HS-5 (cell line): ENCODE measurements around the gene ARHGEF4.
"Not testable (repeated sequence)": the region's sequence is repeated elsewhere in the genome, so short reads cannot be mapped to it uniquely, and the experiment has no call there.

Experiments
- DNase-seq: peaks from one replicate; pipeline ENCODE4 v3.0.0-alpha.2; 2012; ENCODE audit warnings: low read depth

Gene ARHGEF4

DNA sequence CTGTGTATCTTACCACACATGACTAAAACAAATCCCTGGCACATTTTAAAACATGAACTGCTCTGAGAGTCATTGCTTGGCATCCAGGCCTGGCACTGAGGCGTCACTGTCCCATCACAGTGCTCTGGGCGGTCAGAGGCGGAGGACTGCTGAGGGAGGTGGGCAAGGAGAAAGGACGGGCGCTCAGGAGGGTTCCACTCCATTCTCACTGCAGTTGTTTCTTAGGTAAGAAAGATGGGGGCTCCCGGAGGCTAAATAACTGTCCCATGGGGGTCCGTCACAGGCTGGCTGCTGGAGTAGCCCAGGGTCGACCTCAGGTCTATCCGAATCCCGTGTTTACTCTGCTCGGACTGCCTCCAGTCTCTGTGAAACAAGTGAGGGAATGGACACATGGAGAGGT, 139.0 kb downstream of the ARHGEF4 start:
- DNase-seq = no peak

DNA sequence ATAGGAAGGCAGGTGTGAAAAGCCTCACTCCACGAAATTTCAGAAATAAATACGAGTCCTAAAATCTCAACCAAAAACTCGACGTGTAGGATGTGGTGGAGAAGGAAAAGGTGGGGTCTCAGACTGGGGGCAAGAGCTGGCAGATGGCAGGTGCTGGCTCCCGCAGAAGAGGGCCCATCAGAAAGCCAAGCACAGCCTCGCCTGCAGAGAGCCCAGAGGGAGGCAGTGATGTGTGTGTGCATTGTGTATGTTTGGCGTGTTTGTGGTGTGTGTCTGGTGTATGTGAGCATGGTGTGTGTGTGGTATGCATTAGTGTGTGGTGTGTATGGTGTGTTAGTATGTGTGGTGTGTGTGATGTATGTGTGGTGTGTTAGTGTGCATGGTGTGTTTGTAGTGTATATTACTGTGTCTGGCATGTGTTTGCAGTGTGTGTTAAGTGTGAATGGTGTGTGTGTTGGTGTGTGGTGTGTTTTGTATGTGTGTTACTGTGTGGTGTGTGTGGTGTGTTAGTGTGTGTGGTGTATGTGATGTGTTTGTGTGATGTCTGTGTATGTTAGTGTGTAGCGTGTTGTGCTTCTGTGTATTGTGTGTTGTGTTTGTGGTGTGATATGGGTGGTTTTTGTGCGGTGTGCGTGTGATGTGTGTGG, 140.0 kb downstream of the ARHGEF4 start:
- DNase-seq = no peak

DNA sequence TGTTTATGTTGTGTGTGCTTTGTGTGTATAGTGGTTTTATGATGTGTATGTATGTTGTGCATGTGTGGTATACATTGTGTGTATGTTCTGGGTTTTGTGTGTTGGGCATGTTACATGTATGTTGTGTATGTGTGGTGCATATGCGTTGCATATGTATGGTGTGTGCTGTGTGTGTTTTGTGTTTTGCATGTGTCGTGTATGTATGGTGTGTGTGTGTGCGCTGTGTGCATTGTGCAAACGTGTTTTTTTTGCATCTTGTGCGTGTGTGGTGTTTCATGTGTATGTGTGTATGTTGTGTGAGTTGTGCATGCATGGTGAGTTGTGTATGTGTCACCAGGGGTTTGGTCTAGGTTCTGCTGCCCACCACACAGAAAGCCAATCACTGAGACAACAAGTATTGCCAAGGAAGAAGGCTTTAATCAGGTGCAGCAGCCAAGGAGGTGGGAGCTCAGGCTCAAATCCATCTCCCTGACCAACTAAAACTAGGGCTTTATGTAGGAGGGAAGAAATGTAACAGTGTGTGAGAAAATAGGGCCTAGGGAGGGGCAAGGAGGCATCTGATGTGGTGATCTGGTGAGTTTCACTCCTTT, 140.8 kb downstream of the ARHGEF4 start:
- no peak for DNase-seq

DNA sequence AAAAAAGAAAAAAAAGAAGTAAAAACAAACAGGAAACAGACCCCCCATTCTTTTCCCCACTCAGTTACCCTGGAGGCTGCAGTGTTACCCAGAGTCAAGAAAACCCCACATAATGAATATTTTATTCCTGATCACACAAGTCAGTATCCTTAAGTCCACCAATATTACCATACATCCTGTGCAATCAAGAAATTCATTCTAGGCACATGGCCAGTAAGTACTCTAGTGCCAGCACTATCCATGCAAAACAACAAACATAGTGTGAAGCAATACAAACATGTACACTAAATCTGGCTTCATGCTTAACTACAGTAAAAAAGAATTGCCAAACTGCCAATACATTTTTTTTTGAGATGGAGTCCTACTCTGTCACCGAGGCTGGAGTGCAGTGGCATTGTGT, 145.0 kb downstream of the ARHGEF4 start:
- DNase-seq = no peak

DNA sequence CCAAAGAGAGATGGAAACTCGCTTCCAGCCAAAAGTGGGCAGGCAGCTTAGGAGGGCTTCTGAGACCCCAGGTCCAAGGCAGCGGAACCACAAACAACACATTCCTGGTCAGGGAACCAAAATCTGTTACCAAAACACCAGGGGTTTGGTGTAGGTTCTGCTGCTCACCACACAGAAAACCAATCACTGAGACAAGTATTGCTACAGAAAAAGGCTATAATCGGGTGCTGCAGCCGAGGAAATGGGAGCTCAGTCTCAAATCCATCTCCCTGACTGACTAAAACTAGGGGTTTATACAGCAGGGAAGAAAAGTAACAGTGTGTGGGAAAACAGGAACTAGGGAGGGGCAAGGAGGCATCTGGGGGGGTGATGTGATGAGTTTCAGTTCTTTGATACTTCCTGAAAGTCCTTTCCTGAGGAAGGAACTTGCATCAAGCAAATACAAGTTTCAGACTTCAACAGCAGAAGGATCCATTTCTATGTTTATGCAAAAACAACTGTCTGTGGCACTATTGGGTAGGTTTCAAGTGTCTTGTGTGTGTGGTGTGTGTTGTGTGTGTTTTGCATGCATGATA, 148.6 kb downstream of the ARHGEF4 start:
- DNase-seq = no peak

DNA sequence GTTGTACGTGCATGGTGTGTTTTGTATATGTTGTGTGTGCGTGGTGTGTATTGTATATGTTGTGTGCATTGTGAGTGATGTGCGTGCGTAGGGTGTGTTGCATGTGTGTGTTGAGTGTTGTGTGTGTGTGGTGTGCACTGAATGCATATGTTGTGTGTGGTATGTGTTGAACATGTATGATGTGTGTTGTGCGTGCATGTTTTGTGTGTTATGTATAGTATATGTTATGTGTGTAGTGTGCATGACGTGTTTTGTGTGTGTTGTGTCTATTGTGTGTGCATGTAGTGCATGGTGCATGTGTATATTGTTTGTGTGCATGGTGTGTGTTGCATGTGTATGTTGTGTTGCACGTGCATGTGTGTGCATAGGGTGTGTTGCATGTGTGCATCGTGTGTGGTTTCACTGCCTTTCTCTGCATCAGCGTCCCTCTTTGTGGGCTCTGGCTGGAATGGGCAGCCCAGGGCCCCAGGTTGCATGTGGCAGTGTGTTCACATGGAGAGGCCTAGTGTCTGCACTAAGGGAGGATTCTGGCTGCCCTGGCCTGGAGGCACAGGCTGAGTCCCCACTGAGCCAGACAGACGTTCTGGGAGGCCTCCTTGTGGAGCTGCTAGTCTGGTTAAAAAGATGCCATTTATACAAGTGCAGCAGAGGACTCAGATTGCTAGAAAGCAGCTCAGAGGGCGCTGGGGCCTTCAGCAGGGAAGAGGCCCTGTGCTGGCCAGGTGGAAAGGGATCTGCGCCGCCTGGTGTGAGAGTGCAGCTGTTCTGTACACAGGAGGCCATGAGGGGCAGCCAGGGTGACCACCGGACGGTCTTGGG, 149.3 kb downstream of the ARHGEF4 start:
- no peak for DNase-seq

DNA sequence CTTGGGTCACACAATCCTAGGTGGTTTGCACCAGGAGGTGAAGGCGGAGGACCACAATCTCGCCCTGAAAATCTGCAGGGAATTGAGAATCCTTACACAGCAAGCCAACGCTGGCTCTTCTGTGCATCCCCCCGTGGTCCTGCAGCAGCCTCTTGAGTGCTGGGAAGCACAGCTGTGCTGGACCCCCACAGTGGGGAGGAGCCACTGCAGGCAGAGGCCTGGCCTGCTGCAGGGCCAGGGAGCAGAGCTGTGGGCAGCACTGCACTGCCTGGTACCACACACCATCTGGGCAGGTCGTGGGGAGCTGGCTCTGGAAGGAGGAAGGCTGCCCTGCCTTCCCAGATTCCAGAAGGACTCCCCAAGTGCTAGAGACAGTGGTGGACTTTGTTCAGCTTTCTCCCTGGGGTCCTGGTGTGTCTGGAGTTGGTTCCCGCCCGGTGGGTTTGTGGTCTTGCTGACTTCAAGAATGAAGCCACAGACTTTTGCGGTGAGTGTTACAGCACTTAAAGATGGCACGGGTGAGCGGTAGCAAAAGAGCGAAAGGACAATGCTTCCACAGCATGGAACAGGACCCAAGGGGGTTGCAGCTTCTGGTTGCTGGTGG, 150.3 kb downstream of the ARHGEF4 start:
- DNase-seq = no peak

DNA sequence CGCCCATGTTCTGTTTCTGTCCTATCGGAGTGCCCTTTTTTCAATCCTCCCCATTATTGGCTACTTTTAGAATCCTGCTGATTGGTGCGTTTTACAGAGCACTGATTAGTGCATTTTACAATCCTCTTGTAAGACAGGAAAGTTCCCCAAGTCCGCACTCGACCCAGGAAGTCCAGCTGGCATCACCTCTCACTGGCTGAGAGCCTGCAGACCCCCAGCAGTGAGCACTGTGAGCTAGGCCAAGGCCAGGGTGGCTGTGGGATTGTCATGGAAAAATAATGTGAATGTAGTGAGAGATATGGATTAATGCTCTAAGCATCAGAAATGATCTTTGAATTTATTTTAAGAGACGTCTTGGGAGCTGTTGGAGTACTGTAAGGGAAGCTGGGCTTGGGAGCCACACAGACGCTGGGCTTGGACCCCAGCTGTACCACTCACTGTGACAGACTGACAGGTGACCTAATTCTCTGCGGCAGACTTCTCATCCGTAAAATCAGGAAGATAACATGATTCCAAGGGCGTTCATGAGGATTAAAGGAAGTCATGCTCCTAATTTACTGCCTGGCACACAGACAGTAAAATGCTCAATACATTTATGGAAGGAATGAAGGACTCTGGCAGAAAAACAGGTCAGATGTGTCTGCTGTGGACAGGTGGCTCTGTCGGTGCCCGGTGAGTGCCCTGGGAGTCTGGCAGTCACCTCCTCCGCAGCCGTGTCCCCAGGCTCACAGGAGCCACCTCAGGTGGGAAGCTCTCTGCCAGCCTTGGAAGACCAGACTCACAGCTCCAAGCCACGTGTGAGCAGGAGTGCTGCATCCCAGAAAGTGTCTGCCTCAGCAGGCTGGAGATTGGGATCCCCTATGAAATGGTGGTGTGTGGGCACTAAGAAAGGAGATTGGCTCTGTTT, 151.1 kb downstream of the ARHGEF4 start:
- no peak for DNase-seq

DNA sequence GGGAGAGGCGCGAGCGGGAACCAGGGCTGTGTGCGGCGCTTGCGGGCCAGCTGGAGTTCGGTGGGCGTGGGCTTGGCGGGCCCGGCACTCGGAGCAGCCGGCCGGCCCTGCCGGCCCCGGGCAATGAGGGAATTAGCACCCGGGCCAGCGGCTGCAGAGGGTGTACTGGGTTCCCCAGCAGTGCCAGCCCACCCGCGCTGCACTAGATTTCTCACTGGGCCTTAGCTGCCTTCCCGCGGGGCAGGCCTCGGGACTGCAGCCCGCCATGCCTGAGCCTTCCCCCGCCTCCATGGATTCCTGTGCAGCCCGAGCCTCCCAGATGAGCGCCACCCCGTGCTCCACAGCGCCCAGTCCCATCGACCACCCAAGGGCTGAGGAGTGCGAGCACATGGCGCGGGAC, 154.7 kb downstream of the ARHGEF4 start:
- DNase-seq = not testable (repeated sequence)

DNA sequence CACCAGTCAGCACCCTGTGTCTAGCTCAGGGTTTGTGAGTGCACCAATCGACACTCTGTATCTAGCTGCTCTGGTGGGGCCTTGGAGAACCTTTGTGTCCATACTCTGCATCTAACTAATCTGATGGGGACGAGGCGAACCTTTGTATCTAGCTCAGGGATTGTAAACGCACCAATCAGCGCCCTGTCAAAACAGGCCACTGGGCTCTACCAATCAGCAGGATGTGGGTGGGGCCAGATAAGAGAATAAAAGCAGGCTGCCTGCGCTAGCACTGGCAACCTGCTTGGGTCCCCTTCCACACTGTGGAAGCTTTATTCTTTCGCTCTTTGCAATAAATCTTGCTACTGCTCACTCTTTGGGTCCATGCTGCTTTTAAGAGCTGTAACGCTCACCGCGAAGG, 155.3 kb downstream of the ARHGEF4 start:
- not testable (repeated sequence) for DNase-seq

DNA sequence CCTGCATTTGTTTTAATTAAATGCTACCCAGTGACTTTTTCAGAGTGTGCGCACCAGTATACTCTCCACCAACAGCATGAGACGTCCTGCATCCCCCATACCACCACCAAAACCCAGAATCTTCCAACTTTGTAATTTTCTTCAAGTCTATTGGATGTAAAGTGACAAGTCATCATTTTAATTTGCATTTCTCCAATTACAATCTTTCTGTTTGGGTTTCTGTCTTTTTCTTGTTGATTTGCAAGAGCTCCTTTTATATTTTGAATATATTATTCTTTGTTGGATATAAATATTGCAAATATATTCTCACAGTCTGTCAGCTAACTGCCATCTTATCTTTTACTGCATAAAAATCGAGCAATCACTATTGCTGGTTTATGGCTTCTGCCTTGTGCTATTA, 160.0 kb downstream of the ARHGEF4 start:
- no peak for DNase-seq

DNA sequence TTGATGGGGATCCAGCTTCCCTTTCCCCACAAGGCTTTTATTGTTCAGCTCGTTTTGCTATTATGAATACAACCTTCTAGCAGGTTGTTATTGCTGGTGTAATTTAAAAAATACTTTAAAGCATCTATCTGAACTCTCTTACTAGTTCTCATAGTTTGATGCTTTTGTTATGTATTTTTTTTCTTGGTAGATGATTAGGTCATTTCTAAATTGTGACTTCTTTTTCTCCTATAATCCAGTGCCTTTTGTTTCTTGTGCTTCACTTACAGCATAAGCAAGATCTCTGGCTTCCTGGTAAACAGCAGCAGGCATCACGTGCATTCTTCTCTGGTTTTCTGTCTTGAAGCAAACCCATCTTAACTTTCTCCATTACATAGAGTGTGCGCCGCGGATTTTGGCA, 160.5 kb downstream of the ARHGEF4 start:
- no peak for DNase-seq

DNA sequence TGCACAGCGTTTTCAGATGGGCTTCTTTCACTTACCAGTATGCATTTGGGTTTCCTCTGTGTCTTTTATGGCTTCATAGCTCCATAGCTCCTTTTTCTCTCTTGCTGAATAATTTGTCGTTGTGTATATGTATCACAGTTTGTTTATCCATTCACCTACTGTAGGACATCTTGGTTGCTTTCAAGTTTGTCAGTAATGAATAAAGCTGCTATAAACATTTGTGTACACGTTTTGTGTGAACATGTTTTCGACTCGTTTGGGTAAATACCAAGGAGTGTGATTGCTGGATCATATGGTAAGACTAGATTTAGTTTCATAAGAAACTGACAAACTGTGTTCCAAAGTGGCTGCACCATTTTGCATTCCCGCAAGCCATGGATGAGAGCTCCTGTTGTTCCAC, 161.8 kb downstream of the ARHGEF4 start:
- DNase-seq = no peak

DNA sequence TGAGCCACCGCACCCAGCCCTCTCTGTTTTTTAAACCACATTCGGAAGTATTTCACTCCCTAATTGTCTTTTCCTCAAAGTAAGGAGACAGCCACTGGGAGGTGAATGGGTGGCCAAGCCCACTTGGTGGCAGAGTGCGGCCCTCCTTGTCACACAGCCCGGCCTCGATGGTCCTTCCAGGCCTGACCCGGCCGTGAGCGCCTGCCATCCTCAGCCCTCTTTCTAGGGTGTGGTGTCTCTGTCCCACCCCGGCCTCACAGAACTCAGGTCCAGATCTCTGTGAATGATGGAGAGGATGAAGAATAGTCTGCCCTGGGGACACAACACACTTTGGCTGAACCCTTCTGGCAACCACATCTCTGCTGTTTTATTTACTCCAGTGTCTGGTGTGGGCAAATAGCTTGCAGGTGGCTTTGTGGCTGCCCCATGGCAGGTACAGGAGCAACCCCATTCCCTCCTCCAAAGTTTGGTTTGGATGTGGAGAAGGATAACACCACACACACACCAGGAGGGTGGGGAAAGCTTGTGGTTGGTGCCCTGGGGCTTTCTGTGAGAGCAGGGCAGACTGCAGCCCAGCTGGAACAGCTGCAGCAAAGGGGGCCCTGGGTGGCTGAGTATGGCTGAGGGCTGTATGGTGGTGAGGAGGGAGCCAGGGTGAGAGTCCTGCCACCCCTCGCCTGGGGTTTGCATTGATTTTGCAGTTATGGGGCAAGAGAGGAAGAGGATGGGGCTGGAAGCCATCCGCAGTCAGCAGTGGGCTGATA, 167.9 kb downstream of the ARHGEF4 start:
- no peak for DNase-seq

DNA sequence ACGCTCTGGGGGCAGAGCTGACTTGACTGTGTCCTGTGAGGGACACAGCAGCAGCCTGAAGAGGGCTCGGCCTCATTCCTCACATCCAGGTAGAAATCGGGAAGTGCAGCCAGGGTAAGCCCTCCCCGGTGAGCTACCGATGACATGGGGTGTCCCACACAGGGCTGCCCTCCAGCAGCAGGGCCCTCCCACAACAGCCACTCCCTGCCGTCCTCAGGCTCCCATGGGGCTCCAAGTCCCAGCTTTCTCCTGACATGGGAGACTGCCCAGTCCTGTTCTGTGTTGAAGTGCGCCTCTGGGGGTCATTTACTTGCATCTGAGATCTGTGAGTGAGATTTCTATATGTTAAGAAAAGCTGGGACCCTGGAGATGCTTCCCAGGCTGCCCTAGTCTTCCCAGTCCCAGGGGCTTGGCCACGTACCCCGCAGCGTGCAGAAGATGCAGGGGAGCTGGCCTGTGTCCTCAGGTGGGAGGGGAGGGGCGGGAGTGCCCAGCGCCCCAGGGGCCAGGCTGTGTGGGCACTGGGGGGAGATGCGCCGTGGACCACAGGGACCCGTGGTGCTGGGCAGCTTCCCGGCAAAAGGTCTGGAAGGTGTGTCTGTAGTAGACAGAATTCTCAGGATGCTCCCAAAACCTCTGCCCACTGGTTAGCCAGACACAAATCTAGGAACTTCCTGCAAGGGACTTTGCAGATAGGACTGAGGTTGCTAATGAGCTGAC, 168.7 kb downstream of the ARHGEF4 start:
- no peak for DNase-seq

DNA sequence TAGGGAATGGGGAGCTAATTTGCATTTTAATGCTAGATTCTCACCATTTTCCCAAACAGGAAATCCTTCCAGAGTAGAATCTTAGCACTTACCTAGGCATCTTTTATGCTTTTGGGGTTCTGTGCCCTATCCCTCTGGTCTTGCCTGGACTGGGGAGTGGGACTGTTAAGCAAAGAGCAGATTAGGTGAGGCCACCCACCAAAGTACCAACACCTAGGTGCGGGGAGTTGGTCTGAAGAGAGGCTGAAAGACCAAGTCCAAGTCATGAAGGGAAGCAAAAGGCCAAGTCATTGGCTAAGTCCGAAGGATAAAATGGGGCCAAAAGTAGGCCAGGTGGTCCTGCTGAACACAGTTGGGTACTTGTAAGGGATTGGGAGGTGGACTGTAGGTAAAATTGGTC, 169.8 kb downstream of the ARHGEF4 start:
- no peak for DNase-seq

DNA sequence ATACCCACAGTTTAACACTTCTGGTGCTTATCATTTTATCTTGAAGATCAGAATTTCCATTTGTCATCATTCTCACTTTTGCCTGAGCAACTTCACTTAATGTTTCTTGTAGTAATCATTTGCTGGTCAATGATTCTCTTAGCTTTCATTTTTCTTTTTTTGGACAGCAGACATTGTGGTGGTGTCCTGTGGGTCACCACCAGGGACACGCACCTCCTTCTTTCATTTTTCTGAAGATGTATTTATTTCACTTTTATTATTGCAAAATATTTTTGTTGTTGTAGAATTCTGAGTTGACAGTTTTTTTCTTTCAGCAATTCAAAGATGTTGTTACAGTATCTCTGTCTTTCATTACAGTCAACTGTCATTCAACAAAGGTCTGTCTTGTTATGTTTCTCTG, 172.3 kb downstream of the ARHGEF4 start:
- no peak for DNase-seq

DNA sequence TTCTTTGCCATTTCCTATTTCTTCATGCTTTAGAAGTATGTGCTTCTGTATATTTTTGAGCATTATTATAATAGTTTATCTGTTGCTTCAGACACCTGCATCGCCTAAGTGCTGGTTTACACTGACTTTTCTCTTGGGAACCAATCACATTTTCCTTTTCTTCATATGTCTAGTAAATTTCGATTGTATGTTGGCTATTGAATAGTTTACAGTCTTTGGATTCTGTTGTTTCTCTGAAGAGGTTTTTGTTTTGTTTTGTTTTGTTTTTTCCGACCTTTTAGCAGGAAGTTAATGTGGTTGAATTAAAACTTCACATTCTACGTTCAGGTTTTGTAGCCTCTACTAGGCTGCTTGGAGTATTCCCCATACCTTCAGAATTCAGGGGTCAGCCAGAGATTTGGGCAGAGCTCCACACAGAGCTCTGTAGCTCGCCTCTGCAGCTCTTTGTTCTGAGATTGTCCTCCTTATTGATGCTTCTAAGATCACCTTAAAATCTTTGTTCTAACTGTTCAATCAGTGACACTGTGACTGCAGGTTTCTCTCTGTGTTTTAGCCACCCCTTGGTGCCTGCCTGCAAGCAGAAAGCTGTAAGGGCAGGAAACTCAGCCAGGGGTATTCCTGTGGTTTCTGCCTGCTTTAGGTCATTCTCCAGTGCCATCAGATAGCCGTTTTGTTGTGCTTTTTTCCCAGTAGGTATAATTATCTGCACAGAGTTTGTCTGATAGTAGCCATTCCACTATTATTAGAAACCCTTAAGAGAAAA, 173.2 kb downstream of the ARHGEF4 start:
- no peak for DNase-seq

DNA sequence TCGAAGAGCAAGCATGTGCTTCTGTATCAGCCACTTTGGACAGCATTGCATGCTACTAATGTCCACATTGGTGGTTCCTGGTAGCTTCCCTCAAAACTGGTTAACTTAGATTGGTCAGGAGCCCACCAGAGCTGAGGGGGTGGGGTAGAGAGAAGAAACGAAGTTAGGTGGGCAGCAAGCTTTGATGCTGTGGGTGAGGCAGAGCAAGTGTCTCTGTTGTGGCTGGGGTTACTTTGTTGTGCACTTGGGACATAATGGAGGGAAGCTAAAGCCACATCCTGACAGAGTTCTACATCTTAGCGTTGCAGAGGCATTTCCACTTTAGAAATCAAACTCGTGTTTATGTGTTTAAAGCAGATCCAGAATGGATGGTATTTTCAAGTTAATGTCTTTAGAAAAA, 173.9 kb downstream of the ARHGEF4 start:
- DNase-seq = no peak
